Stimulated activated CD8-positive, alpha-beta memory T cell treated with anti-CD3 and anti-CD28 coated beads, Interleukin-15, amount 100 ng/mL, for 4 hours (primary cell): ENCODE data around the gene TMEM45A.
"Not testable (repeated sequence)": the region's sequence is repeated elsewhere in the genome, so short reads cannot be mapped to it uniquely, and the experiment has no call there.

Experiments
- DNase-seq, 2 donors: peaks; one replicate each; pipeline ENCODE4 v3.0.0-alpha.2; 2020; ENCODE audit warnings: low read depth in 2 of 2

Gene TMEM45A

DNA sequence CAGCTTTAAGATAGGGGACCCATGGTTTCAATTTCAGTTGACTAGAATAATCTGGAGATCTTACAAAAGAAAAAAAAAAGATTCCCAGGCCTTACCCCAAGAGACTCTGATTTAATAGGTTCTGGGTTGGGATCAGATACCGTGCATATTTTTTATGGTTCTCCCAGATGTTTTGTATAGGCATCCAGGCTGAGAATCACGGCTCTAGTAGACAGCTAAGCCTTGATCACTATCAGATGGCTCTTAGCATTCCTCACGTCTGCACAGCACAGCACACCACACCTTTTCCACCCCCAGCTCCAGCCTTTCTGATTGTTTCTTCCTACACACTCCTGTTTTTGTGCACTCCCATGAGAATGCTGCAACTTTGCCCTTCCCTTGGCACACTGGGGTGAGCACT is 40.8 kb downstream of the TMEM45A start:
- no peak for DNase-seq

DNA sequence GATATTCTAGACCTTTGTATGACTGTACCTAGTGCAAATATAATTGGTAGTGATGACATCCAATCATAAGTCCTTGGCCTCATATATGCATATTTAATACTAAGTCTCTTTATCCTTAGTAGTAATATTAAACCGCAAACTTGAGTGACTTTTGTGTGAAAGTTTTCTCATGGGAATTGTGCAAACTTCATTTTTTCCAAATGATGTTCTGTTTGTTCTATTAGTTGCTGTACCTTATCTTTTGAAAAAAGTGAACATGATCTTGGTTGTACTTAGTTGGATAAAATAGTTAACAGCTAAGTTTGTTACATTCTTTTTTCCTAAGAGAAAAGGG is 43.2 kb downstream of the TMEM45A start:
- no peak for DNase-seq

DNA sequence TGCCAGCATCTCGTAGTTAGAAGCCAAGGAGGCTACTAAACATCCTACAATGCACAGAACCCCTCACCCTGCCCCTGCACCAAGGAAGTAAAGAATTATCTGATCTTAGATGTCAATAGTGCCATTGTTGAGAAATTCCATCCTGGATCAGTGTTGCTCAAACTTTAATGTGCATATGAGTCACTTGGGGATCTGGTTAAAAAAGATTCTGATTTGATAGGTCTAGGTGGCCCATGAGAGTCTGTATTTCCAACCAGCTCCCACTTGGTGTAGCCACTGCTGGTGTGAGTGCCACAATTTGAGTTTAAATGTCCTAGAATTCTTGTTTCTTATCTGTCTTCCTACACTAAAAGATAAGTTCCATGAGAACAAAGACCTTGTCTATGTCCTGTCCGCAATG is 43.7 kb downstream of the TMEM45A start:
- no peak for DNase-seq

DNA sequence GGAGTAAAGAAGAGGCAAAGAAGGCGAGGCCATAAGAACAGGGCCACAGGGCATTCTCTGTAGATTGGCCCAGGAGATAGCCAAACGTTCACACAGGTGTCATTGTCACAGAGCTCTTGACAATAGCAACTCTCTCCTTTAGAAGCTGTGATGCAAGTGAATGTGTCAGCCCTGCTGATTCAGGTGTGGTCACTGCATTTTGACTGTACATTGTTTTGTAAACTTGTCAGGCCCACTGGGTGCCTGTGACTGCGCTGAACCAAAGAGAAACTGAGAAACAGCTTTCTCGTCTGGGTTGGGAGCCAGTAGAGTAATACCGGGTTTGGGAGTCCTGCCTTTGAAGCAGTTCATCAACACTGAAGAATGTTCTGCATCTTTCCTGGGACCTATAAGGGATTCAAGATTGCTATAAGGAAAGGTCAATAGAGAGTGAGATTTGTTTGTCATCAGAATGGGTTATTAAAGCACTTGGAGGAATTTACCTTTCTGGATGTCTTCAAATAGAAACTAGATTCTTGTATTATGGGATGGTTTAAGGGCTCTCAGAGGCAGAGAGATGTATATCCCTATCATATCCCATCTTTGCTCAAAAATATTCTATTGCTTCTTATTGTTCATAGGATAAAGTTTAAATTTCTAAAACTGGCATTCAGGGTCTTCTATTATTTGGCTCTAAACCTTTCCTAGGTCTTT is 45.4 kb downstream of the TMEM45A start:
- no peak for DNase-seq

DNA sequence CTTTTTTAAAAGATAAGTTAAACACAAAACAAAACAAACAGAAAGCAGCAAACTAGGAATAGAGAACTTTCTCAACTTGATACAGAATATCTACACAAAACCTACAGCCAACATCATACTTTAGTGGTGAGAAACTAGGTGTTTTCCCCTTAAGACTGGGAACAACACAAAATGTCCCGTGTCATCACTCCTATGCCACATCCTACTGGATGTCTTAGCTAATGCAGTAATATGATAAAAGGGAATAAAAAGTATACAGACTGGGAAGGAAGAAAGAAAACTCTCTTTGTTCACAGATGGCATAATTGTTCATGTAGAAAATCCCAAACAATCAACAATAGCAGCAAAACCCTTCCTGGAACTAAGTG is 45.9 kb downstream of the TMEM45A start:
- DNase-seq = no peak

DNA sequence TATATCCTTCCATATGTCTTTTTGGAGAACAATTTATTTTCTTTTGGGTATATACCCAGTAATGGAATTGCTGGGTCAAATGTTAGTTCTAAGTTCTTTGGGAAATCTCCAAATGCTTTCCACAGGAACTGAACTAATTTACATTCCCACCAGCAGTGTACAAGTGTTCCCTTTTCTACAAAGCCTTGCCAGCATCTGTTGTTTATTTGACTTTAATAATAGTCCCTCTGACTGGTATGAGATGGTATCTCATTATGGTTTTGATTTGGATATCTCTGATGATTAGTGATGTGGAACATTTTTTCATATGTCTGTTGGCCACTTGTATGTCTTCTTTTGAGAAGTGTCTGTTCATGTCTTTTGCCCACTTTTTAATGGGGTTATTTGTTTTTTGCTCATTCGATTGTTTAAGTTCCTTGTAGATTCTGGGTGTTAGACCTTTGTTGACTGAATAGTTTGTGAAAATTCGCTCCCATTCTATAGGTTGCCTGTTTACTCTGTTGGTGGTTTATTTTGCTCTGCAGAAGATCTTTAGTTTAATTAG is 48.4 kb downstream of the TMEM45A start:
- no peak for DNase-seq

DNA sequence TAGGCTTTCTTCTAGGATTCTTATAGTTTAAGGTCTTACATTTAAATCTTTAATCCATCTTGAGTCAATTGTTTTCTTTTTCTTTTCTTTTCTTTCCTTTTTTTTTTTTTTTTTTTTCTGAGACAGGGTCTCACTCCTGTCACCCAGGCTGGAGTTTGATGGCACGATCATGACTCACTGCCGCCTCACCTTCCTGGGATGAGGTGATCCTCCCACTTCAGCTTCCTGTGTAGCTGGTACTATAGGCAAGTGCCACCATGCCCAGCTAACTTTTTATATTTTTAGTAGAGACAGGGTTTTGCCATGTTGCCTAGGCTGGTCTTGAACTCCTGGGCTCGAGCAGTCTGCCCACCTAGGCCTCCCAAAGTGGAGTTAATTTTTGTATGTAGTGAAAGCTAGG is 49.0 kb downstream of the TMEM45A start:
- not testable (repeated sequence) for DNase-seq

DNA sequence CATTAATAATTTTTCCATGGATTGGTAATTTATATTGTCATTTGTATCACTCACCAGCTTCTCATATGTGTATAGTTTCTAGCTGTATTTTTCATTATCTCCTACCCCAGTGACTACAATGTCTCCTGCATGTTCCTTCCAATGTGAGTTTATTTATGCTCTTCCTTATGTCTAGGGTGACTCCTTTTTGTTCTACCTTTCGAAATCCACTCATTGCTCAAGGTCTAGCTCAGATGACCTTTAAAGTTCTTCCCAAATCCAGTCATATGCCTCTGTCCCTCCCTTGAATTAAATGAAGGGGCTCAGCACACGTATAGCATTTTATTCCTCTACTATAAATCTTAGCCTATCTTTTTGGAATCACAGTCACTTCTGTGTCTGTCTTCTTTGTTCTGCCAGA is 53.0 kb downstream of the TMEM45A start:
- DNase-seq = no peak

DNA sequence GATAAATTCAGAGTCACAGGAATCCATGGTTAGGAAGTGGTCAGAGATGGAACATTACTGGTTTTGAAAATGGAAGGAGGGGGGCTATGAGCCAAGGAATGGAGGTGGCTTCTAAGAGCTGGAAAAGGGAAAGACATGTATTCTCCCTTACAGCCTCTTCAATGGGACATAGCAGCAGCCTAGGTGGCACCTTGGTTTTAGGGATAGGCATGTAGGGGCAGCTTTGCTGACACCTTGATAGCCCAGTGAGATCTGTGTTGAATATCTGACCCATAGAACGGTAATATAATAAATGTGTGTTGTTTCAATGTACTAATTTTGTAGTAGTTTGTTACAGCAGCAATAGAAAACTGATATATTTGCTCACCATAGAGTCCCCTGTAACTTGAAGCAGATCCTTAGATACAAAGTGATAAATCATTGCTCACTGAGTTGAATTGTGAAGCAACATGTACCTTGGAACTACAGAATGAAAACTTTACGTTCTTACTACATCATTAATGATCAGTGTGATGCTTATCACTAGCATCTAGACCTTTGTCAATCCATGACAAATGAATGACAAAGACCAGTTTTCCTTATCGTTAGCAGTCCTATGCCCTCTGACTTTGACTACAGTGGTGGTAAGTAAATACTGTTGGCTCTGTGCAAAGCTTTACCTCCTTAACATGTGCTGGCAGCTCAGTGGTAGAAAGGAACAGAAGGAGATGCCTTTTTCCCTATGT is 53.8 kb downstream of the TMEM45A start:
- DNase-seq = no peak

DNA sequence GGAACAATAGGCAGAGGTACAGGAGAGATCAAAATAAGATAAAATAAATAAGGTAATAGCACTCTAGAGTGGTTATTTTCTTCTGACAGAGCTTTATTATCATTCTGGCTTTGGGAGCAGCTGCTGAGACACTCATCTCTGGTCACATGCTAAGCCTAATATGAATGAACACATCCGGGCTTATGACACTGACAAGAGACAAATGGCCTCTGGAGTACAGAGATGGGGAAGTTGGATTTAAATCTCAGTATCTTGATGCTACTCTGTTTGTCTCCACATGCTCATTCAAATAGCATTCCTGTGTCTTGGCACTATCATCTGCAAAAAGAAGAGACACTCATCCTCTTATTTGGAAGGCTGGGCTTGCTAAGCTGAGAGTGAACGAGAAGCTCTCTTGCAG is 55.6 kb downstream of the TMEM45A start:
- no peak for DNase-seq

DNA sequence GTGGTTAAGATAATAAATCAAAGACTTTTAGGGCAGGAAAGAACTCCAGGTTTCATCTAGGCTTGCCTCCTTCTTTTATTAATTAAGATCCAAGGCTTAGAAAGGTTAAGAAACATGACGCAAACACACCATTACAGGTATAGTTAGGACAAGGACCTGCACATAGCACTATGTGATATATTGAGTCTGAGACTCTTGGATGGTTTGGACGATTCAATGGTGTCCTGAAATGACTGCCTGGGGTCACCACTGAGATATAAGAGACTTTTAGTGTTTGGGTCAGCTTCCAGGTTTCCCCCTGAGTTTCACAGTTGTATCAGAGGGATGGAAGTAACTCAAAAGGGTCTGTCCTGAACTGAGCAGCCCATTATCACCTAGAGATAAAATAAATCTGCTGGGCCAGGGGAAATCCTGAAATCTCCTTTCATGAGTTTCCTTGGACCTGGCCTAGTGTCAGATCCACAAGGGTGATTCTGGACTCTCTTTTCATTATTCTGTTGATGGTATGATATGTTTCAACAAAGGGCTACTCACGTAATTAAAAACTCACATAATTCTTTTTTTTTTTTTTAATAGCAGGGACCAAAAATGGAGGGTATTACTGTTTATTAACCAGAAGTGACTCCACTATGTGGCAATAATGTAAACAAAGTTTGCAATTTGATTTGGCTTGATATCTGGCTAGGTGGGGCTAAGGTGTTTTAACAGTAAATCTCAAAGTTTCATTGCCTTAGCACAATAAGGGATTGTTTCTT is 61.4 kb downstream of the TMEM45A start:
- DNase-seq = no peak

DNA sequence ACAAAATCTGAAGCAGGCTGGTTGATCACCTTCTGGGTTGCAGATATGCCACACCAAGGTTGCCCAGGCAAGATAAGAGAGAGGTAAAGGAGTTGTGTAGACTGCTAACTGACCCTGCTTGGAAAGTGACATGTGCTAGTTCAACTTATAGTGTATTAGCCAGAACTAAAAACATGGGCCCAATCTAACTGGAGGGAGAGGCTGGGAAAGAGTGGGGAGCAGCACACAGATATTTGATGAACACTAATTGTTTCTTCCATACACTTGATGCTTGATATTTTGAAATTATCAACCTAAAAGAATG is 61.9 kb downstream of the TMEM45A start:
- DNase-seq = no peak

DNA sequence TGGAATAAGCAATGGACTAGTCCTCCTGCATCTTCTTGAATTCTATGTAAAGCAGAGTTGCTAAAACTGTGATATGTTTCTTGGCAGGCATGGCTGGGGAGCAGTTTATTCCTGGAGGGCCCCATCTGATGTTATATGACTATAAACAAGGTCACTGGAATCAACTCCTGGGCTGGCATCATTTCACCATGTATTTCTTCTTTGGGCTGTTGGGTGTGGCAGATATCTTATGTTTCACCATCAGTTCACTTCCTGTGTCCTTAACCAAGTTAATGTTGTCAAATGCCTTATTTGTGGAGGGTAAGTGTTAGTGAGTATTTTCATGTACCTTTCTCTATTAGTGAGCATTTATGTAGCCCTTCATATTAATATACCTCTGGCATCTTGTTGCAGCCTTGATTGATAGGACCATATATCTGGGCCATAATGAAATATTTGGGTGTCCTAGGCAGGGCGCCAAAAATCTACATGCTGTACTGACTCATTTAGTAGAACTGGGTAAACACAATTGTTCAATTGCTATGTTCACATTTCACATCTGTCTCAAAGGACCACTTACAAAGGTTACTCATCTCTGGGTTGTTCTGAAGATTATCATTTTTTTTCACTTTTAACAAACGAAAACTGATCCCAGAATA is 64.4 kb downstream of the TMEM45A start:
- DNase-seq = no peak

DNA sequence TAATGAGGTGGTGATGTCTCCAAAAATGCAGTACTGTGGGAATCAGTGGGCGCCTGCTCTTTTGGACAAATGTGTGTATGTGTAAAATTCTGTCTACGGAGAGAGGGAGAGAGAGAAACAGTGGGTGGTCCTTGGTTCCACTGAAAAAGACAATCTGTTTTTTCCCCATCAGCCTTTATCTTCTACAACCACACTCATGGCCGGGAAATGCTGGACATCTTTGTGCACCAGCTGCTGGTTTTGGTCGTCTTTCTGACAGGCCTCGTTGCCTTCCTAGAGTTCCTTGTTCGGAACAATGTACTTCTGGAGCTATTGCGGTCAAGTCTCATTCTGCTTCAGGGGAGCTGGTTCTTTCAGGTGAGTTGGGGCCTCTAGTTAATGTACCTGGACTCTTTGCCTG is 65.8 kb downstream of the TMEM45A start:
- DNase-seq = no peak

DNA sequence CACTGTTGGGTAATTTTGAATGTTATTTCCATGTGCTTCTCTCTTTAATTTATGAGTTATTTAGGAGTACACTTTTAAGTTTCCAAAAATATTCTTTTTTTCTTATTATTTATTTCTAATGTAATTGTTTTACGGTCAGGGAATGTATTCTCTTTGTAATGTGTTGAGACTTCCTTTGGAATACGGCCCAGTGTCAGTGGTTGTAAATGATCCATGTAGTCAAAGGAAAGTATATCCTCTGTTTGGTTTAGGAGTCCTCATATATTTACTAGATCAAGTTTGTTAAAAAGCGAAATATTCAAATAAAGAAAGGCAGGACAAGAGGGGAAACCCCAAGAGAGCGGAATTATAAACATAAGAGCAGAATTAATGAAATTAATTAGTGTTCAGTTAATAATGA is 68.0 kb downstream of the TMEM45A start:
- DNase-seq = no peak

DNA sequence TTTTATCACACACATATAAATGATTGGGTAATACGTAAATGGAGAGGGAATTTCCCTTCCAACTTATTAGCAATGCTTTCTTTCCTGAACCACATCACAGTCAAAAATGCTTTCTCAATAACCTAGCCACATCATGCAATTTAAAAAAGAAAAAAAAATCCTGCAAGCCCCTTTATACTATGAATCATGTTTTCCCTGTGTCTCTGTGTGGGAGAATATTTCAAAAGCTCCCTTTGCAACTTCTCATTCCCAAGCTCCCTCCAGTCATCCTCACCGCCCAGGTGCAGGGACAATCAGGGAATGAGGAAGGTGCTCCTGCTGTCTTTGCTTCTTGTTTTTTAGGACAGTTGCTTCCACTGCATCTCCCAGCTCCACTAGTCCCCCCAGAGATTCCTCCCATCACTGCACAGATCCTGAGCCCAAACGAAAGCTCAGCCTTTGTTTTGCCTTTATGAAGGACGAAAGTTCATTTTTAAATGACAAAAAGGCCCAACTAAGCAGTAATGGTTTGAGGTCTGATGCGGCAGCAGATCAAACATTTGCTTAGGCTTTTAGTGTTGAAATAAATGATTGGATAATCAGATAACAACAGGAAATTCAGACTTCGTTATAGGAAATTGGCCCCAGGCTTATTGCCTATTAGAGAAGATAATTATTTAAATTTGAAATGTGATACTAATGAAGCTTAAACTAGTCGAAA is 69.2 kb downstream of the TMEM45A start:
- DNase-seq = no peak

DNA sequence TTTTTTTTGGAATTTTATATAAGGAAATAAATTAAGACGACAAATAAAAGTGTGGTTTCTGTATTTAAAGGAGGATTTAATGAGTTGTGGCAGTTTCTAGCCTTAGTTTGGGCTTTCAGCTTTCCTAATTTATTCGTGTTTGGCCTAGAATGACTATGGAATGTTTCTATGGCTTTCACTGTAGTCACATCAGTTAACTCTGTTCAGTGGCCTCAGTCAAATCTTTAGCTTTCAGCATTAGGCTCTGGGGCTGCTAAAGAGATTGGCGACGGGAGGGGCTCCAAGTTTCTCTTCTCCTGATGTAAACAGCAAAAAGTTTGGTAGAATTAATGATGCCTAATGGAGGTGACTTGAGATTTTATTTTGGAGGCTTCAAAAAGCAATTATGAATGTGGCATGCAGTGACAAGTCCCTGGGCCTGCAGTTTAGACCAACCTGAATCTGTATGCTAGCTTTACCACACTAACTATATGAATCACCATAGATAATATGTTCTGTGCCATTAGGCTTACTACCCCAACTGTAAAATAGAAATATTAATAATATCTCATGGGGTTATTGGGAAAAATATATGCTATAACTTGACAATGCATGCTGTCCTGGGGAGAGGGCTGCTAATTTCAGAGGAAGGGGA is 69.9 kb downstream of the TMEM45A start:
- no peak for DNase-seq

DNA sequence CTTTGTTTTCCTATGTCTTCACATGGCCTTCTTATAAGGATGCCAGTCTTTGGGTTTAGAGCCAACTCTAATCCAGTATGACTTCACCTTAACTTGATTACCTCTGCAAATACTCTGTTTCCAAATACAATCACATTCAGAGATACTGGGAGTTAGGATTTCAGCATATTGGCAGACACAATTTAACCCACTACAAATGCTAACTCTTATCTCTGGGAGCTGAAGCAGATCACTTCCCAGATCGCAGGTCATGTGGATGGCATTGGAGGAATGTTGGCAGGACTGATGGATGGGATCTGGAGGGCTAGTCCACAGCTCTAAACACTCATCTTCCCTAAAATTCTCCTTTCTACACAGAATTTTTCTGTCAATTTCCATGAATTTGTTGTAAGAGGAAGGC is 70.8 kb downstream of the TMEM45A start:
- DNase-seq = no peak

DNA sequence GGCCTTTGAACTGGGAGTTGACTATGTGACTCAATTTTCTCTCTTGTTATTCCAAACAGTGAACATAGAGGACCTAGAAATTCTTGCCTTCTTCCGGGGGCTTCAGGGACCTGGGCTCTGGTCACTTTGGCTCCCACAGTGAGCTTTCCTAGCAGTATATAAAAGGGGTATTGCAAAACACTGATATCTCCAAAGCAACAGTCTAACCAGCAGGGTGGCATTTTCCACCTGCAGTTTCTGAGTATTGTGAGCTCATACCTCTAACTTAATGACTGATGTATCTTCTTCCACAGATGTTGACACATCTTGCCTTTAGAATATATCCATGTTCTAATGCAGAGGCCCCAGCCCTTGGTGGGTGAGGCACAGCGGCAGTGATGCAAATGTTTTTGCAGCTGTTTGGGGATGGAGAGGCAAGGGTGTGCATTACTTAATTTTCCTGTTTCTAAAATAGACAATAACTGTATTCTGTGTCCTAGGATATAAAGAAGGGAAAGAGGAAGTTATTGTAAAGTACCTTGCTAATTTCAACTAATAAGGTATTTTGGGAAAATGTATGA is 71.3 kb downstream of the TMEM45A start:
- no peak for DNase-seq

DNA sequence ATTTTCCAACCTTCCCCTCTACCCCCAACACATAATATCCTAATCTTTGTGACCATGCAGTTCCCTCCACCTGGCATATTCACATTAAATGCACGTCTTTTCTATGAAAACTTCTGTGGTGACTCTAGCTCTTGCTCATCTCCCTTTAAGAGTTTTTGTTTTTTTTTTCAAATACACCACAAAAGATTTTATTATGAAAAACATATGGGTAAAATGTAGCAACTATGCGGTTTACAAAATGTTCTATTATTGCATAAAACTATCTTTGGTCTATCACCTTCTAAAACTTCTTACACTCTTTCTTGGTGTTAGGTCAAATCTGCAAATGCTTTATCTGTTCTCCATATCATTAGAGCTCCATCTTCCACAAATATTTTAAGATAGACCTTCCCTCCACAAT is 78.4 kb downstream of the TMEM45A start:
- DNase-seq = no peak

DNA sequence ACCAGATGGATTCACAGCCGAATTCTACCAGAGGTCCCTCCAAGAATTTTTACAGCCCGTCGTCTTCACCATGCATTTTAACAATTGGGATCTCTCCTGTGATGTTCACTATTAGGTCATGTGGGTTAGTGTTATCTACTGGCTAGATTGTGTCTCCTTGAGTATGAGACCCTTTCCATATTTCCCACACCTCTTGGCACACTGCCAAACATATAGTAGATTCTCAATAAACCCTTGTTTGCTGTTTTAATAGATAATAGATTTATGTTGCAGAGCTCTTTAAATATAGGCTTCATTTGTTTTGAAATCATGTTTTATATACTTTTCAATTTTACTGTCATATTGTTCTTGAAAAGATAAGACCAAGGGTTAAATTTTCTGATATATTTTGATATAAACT is 82.1 kb downstream of the TMEM45A start:
- no peak for DNase-seq
